Measurements from ENCODE around the gene TOR4A. TPM values are rescaled to one million over a fixed set of nuclear protein-coding genes. Genes with fewer than 3 reads are reported as not detected.

Gene TOR4A
- total RNA-seq, 1 donor from 2014 or later = 1.9 TPM

DNA sequence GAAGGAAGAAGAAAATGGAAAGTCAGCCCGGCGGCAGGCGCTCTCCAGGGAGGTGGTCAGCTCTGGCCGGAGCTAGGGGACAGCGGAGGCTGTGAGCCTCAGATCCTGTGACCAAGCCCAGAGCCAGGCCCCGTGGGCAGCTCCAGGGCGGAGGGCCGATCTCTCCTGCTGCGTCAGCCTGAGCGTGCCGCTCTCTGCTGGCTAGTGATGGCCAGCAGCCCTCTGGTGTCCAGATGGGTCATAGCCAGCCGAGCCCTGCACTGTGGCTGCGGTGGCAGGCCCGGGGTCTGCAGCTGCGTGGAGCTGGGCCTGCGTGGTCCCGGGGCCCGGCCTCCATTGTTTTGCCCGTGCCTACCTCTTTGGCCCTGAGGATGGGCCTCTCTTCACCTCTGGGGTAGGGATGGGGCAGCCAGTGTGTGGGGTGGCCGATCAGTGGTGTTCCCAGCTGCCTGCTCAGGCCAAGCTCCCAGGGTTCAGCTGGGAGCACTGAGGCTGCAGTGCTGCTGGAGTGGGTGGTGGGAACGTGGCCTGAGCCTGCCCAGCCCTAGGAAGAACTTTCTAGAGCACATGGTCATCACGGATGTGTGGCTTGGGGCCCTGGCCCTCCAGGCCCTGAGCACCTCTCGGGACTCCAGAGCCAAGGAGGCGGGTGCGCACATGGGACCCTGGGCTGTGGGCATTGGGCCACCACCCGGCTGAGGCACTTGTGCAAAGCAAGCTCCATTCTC lies 41.6 kb downstream of the TOR4A start:
- Mint-ChIP-seq H3K27me3 (ENCODE audit: unreplicated experiment) (no peaks in the 10 kb centered on the region), H3K27ac (ENCODE audit: unreplicated experiment) (no peak overlapping the region), H3K9me3 (ENCODE audit: unreplicated experiment) (no peaks in the 10 kb centered on the region), H3K4me1 (ENCODE audit: unreplicated experiment) (peaks cover 10% of the 10 kb centered on the region), H3K4me3 (ENCODE audit: unreplicated experiment) (no peak overlapping the region), H3K36me3 (ENCODE audit: unreplicated experiment) (no peaks in the 10 kb centered on the region)
- TF ChIP-seq, protein P1, sequence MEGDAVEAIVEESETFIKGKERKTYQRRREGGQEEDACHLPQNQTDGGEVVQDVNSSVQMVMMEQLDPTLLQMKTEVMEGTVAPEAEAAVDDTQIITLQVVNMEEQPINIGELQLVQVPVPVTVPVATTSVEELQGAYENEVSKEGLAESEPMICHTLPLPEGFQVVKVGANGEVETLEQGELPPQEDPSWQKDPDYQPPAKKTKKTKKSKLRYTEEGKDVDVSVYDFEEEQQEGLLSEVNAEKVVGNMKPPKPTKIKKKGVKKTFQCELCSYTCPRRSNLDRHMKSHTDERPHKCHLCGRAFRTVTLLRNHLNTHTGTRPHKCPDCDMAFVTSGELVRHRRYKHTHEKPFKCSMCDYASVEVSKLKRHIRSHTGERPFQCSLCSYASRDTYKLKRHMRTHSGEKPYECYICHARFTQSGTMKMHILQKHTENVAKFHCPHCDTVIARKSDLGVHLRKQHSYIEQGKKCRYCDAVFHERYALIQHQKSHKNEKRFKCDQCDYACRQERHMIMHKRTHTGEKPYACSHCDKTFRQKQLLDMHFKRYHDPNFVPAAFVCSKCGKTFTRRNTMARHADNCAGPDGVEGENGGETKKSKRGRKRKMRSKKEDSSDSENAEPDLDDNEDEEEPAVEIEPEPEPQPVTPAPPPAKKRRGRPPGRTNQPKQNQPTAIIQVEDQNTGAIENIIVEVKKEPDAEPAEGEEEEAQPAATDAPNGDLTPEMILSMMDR (IDR thresholded peaks at IDR 0.05) = peak; percentile 37
- no peak for DNase-seq (ENCODE audit: extremely low spot score, unreplicated experiment)

DNA sequence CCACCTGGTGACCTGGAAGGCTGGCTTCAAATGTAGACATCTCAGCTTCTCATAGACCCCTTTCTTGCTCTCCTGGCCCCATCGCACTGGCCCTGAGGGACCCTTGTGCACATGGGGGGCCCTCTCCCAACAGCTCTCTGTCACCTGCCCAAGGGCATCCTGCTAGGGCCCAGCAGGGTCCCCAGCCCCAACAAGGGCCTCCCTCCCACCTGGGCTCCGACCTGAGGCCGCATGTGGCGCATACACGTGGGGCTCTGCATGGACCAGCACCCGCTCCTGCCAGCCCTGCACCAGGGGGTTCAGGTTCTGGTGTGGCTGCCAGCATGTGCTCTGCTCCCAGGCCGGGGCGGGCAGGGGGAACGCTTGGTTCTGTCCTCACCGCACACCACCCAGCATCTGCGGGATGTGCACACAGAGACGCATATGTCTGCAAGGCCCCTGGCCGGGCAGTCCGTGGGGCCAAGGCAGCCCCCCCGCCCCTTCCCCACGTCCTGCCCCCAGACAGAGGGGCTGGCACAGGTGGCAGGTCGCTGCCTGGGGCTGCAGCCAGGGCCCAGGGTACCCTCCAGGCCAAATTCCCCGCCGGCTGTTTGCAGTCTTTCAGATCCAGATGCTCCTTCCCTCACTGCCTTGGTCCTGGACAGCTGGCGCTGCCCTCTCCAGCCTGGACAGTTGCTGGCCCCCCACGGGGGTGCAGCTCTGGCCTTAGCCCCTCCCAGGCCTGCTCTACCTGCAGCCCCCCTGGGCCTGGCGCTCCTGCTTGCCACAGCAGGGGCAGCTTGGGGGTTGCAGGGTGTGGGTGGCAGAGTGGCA lies 42.4 kb downstream of the TOR4A start:
- no peak overlapping the region for H3K27ac Mint-ChIP-seq (ENCODE audit: unreplicated experiment)
- TF ChIP-seq, protein P1 (IDR thresholded peaks at IDR 0.05) = no peak
- no peaks in the 10 kb centered on the region for H3K36me3 Mint-ChIP-seq (ENCODE audit: unreplicated experiment)
- H3K4me1 Mint-ChIP-seq (ENCODE audit: unreplicated experiment) = peaks cover 10% of the 10 kb centered on the region
- no peaks in the 10 kb centered on the region for H3K9me3 Mint-ChIP-seq (ENCODE audit: unreplicated experiment)
- DNase-seq (ENCODE audit: extremely low spot score, unreplicated experiment) = no peak
- no peak overlapping the region for H3K4me3 Mint-ChIP-seq (ENCODE audit: unreplicated experiment)
- H3K27me3 Mint-ChIP-seq (ENCODE audit: unreplicated experiment) = no peaks in the 10 kb centered on the region

DNA sequence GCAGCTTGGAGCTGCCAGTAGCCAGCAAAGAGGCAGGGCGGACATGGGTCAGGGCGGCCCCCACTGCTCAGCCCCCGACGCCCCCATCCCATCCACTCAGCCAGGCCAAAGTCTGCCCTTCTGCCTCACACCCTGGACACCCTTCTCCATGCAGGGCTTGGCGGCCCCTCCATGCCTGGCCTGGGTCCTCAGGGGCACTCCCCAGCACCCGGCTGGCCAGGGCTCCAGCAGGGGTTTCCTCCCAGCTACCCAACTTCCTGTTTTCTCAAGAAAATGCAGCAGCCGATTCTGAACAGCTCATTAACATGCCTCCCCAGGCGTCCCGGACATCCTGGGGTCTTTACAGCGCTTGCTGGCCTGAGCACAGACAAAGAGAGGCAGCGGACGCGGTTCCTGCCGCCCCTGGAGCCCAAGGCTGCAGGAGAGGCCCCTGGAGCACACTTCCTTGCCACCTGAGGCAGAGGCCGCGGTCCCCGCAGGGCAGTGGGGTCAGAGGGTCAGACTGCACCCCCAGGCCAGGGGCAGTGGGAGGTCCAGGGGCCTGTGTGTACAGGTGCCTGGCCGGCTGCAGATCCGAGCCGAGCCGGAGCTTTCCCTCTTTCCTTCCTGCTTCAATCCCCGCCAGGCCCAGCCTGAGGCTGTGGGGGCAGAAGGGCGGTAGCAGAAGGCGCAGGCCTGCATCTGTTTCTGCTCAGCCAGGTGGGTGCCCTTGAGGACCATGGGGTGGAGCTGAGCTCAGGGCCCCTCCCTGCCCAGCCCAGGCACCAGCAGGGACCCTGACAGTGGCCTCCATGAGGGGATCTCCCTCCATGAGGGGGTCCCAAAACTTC lies 43.2 kb downstream of the TOR4A start:
- no peaks in the 10 kb centered on the region for H3K9me3 Mint-ChIP-seq (ENCODE audit: unreplicated experiment)
- H3K27ac Mint-ChIP-seq (ENCODE audit: unreplicated experiment) = no peak overlapping the region
- no peak overlapping the region for H3K4me3 Mint-ChIP-seq (ENCODE audit: unreplicated experiment)
- peaks cover 9% of the 10 kb centered on the region for H3K4me1 Mint-ChIP-seq (ENCODE audit: unreplicated experiment)
- no peaks in the 10 kb centered on the region for H3K27me3 Mint-ChIP-seq (ENCODE audit: unreplicated experiment)
- no peaks in the 10 kb centered on the region for H3K36me3 Mint-ChIP-seq (ENCODE audit: unreplicated experiment)
- DNase-seq (ENCODE audit: extremely low spot score, unreplicated experiment) = no peak
- TF ChIP-seq, protein P1 (IDR thresholded peaks at IDR 0.05) = no peak

DNA sequence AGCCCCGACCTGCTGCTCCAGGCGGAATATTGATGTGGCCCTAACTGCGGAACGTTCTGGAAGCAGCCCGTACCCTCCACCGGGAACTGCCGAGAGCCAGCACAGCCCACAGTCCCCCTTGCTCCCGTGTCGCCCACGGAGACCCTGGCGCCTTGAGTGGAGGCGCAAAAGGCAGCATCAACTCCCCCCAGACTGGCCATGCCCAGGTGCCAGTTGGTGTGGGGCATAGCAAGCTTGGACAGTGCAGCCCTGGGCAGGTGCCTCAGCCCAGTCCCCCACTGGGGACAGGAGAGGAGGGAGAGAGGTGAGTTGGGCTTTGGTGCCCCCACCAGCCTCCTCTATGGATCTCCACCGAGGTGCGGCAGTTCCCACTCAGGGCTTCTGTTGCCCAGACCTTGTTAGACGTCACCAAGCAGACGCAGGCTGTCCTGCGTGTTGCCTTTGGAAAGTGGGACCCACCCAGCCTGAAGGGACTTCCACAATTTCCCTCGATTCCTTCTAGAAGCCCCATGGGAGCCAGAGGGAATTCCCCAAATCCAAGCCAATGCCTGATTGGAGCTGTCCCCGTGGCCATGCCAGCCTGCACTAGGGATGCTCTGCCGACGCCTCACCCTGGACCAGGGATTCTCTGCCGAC lies 44.3 kb downstream of the TOR4A start:
- no peaks in the 10 kb centered on the region for H3K9me3 Mint-ChIP-seq (ENCODE audit: unreplicated experiment)
- no peak overlapping the region for H3K27ac Mint-ChIP-seq (ENCODE audit: unreplicated experiment)
- TF ChIP-seq, protein P1 (IDR thresholded peaks at IDR 0.05) = no peak
- H3K36me3 Mint-ChIP-seq (ENCODE audit: unreplicated experiment) = no peaks in the 10 kb centered on the region
- DNase-seq (ENCODE audit: extremely low spot score, unreplicated experiment) = no peak
- H3K4me3 Mint-ChIP-seq (ENCODE audit: unreplicated experiment) = no peak overlapping the region
- peaks cover 9% of the 10 kb centered on the region for H3K4me1 Mint-ChIP-seq (ENCODE audit: unreplicated experiment)
- H3K27me3 Mint-ChIP-seq (ENCODE audit: unreplicated experiment) = no peaks in the 10 kb centered on the region

Data from osteocyte (in vitro differentiated cells).